Activated CD8-positive, alpha-beta memory T cell treated with anti-CD3 and anti-CD28 coated beads, Interleukin-2, amount 50 U/mL, for 24 hours (primary cell): Measurements from ENCODE around the gene SUSD6.
"Not testable (repeated sequence)": the region's sequence is repeated elsewhere in the genome, so short reads cannot be mapped to it uniquely, and the experiment has no call there.

Experiments
- DNase-seq: peaks from one replicate; pipeline ENCODE4 v3.0.0-alpha.2; 2020; ENCODE audit errors: extremely low read depth

The SUSD6 gene

DNA sequence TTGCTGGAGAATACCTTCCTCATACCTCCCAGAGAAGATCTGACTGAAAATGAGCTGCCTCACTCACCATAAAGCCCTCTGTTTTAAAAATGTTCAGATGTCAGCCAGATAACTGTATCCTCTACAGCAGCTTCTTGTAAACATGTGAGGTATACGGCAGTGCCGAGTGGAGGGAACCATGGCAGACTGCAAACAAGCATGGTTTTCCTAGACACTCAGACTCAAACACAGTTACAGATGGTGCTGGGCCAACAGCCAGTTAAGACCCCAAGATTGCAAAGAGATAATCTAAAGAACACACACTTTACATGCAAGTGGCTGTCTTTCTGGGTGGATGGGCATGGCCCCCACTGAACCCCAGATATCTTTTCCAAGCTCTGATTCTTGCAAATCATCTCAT lies 20.1 kb upstream of the SUSD6 start:
- no peak for DNase-seq

DNA sequence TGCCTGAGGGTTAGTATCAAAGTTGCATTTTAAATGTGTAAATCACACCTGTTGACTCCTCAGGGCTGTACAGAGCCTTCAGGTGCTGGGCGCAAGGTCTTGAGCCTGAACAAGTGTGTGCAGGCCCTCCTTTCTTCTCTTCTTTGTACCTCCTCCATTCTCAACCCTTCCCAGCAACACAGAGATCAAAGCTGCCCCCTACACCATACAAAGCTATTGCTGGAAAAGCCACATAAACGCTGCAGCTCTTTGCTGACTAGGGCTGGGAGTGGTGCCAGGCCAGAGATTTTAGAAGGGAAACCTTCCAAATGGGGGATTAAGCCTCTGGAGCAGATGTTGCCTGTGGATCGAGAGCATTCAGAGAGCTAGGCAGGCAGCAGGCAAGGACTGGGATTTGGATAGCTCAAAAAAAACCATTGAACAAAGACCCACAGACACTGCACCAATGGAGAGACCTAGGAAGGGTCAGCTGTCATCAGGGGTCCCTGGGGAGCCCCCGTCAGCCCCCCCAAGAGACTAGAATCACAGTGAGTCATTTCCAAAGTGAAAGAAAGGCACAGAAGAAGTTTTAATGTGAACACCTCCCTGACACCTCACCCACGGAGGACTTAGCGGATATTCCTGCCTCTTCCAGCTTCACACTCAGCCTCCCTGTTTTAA lies 18.2 kb upstream of the SUSD6 start:
- no peak for DNase-seq

DNA sequence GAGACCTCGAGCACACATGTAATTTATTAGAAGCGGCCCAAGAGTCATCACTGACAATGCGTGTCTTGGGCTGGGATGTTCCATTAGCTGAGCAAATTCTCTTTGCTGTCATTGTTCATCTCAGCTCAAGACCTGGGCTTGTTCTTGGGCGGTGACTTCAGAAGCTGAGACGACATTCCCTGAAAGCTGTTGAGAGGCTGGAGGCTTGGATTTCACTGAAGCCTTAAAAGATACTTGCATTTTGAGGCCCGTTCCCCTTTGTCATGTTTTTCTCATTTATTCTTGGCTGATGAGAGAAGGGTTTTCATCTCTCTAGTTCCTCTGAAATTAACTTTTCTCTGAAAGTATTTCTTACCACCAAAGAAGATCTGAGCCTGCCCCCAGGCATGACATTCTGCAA lies 16.6 kb upstream of the SUSD6 start:
- DNase-seq, result no peak

DNA sequence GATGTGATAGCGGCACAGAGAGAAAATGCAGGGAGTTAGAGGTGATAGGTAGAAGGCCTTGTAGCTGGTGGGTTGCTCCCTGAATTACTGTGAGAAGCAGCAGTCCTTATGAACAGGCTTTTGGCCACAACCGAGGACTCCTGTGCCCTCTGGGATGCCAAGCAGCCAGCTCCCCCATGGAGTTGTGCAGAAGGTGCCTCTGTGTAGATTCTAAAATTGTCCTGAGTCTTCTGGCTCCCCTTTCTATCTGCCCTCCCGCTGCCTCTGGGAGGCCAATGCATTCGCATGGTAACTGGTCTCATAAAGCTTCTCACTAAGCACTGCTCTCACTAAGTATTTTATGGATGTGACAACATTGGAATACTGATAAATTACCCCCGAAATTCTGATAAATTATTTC lies 16.1 kb upstream of the SUSD6 start:
- no peak for DNase-seq

DNA sequence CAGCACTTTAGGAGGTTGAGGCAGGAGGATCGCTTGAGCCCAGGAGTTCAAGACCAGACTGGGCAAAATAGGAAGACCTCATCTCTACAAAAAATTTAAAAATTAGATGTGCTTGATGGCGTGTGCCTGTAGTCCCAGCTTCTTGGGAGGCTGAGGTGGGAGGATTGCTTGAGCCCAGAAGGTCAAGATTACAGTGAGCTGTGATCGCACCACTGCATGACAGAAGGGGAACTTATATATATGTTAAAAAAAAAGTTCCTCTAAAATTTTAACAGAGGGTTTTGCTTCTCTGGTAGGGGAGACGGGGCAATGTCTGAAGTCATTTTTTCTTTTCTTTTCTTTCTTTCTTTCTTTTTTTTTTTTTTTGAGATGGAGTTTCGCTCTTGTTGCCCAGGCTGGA lies 12.0 kb upstream of the SUSD6 start:
- DNase-seq, result not testable (repeated sequence)

DNA sequence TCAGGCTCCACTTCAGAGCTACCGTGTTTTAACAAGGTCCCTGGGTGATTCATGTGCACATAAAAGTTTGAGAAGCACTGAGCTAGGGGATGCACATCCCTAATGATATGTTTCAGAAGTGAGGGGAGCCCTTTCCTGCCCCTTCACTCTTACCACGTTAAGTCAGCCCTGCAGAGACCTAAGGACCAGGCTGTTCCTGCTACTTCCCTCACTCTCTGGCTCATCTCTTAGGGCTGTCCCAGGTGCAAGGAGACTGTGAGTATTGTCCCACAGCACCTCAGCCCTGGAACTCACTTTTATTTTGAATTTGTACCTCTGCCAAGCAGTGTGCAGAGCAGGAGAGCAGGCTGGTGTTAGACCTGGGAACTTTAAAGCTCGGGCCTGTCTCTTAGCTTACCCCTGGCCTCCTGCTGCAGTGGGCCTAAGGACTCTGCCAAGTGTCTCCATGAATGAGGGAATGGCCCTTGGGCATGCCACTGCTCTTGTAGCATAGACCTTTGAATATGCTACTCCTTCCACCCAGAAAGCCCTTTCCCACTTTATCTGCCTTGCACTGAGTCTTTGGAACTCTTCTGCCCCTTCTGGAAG lies 11.0 kb upstream of the SUSD6 start:
- DNase-seq, result no peak

DNA sequence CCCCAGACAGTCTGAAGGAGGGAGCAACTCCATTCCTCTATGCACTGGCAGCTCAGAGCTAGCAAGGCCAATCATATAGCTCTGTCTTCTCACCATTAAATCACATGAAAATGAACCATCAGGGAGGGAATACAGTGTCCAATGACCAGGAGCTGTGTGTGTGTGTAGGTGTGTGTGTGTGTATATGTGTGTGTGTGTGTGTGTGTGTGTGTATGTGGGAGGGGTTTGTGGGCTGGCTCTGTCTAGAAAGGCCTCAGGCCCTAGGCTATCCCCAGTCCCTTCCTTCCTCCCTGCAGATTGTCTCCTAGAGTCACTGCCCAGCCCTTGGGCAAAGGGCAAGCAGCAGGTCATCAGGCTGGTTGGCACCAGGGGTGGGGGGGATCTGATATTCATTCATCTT lies 5.7 kb upstream of the SUSD6 start:
- no peak for DNase-seq

DNA sequence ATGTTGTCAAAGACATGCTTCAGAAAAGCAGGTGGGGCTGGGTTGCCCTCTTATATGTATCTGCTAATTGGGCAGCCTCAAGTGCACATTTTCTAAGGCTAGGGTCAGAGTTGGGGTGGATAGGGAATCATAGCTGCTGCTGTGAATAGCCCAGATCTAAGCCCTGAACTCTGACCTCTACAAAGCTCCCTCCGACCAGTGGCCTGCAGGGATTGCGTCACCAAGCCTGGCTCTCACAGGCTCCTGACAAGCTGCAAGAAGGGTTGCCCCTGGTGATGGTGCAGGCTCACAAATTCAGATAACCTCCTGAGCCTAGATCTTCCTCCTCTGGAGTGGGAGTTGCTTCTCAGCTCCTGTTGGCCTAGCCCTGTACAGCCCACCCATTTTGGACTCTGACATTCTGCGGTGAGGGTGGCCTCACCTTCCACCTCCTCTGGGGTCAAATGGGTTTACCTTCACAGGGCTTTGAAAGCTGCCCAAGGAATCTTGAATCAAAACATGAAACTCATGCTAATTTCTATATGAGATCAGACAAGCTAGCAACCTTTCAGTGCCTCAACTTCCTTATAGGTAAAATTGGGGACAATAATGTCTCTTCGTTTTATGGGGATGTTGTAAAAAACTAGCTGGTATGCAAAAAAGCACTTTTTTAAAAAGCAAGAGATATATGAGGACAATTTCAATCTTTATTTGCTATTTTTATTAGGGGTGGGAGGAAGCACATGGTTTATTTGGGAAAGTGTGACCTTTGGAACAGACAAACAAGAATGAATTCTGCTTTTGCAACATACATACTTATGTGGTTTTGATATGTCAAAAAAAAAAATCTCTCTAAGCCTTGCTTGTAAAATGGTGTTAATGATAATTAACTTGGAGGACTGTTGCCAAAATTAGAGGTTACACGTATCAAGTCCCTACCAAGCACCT lies 4.9 kb upstream of the SUSD6 start:
- no peak for DNase-seq

DNA sequence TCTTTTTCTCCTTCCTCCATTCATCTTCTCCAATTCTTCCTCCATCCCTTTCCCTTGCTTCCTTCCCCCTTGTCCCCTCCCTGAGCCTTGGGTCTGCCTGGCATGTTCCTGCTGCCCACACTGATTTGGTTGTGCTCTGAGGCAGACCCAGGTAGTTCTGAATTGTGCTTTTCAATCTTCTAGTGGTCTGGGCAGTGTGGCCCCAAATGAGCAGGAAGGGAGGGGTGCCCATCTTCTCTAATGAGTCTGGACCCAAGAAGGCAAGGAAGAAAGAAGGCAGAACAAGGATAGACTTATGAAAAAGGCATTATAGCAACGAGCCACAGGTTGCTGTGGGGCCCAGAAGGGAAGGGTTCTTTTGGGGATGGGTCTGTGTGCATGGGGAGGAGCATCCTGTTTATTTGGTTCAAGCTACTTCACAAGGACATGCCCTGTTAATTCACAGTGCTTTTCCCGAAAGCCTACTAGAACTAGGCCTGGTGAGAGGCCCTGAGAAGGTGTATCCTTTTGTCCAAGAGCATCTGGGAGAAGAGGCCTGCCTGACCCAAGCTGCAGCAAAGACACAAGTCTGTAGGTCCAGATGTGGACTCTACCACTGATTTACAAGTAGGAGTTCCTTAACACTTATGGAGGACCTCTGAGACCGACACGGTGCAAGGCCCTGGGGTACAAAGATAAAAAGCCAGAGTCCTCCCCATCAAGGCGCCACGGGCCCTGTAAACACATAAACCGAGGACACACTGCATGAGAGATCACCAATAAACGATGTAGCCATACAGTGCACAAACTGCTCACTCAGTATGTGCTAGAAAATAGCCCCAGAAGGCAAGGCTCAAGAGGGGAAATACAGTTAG lies 1.1 kb upstream of the SUSD6 start:
- no peak for DNase-seq

DNA sequence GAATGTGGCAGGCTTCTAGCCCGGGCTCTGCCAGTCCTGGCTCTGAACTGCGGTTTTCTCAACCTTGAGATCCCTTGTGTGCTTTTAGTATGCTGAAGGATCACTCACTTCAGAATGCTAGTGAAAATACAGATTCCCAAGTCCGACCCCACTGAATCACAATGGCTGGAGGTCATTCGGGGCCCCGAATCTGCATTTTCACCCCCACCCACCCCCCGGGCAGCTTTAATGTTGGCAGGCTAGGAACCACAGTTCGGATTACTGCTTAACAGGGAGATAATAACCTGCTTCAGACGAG lies 573 bp upstream of the SUSD6 start:
- no peak for DNase-seq

DNA sequence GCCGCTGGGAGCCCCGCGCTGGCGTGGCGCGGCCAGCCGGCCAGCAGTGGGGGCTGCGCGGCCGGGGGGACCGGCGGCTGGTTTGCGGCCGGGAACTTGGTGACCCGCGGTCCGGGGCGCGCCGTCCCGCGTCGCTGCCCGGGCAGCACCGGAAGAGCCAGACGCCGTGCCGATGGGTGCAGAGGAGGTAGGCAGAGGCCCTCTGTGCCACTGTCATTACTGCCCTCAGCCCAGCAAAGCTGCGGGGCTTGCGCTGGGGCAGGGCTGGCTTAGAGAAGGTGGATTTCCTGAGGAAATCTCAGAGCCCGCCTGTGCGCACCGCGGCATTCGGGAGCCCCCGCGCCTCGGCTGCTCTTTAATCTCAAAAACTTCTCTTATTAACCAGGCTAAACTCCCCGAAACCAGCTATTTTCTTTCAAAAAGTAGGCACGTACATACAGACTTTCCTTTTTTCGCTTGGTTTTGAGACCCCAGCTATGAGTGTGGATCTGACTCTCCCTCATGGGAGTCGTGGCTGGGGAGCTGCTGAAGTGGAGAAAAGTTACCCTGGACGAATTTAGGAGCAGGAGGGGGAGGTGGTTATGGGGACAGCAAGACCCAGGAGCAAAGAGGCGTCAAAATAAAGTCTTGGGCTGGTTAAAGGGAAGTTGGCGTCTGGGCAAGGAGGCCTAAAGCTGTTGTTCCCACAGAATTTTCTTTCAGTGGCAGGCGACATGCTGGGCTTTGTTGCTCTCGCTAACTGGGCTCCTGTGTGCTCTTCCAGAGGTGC lies 802 bp downstream of the SUSD6 start:
- no peak for DNase-seq

DNA sequence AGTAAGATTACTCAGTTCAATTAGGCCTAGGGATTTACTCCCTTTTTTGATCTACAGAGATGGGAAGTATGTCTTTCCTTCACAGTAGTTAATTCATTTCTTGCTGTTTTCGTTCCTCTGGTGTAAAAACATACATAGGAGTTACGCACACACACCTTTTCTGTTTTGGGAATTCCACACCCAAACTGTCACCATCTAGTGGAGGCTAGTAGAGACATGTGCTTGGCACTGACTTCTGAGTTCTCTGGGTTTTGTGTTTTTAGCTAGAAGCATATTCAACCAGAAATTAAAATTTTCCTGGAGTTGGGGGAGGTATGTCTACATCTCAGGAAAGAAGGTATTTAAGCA lies 1.4 kb downstream of the SUSD6 start:
- DNase-seq, result no peak

DNA sequence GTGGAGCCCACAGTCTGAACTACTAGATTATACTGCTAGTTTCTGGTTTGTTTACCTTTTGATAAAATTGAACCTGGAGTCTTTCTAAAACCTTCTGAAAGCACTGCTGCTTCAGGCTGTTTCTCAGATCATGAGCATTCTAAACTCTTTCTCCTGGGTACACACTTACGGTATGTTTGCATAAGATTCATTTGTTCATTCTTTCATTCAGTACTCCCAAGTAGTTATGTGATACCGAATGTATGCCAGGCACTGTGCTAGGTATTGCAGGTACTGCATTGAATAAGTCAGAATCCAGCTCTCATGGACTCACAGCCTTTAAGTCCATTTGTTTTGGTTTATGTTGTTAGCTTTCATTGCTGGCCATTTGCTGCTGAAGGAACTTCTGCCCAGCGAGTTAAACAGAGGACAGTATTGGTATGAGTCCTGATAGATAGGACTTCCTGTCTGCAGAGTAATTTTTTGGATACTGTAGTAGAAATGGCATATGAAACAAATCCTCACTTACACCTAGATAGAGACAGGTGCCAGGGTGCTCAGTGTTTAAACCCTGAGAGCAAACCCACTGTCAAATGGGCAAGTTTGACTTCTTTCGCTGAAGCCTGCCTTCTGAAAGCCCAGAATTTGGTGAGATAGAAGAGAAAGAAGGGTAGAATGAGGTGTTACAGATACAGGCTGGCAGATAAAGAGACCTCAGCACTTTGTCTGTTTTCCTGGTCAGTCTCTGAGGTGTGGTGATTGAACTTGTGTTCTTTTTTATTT lies 2.1 kb downstream of the SUSD6 start:
- DNase-seq, result no peak

DNA sequence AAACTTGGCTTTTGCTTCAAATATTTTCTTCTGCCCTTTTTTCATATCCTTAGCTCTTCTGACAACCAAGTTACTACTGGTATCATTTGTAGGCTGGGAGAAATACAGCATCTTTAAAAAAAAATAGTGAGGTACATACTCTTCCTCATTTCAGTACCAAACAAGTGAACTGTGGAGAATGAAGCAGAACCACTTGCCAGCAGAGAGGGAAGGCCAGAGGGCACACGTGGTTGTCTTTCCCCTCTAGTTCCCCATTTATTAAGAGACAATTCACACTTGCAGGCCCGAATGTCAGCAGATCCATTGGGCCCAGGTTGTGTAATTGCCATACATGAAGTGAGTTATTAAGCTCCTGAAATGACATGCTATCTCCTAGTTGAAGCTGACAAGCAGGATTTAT lies 3.2 kb downstream of the SUSD6 start:
- DNase-seq, result no peak

DNA sequence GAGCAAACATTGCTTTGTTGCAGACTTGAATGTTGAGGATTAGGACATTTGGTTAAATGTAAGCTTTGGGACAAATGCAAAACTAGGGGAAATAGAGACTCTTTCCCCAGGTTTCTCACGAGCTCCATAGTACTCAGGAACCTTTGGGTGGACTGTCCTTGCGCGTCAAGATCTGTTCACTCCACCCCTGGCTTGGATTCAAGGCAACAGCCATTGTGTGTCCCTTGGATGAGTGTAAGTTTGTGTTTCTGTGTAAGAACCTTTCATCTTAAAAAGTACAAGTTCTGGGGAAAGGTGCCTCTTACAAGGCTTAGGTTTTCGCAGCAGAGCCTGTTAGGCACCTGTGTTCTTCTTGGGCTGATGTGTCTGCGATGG lies 3.7 kb downstream of the SUSD6 start:
- no peak for DNase-seq

DNA sequence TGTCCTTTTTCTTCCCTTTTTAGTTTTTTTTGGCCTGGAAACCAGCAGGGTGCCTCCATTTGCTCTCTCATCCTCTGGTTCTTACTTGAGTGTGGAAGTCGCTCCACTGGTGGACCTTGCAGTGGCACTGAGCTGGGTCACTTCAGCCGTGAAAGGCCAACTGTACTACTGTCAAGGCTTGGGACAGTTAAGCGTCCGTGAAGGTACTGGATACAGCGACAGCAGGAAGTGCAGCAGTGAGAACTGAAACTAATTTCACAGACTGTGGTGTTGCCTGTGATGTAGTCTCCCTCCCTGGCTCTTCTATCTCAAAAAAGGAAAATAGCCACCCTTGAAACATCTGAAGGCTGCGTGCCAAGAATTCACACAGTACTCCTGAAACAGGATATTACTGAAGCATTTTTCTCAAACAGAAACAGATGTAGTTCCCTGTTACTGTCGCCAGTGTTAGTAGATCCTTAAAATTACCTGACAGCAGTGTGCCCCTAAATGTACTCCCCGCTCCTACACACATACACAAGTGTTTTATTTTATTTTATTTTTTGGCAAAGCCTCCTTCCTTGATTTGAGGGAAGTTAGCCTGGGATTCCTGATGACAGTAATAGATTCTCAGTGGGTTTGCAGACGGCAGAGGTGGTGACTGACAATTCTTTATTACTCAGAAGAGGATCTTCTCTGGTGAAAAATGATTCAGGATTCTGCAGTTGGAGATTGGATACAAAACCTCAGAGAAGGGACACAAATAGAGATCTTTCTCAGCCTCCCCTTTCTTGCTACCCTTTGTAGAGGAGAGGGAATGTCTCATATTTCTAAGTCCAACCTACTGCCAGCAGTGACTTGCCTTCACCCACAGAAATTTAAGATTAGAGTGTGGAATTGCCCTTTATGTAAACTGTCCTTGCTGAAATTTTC lies 4.4 kb downstream of the SUSD6 start:
- DNase-seq, result no peak

DNA sequence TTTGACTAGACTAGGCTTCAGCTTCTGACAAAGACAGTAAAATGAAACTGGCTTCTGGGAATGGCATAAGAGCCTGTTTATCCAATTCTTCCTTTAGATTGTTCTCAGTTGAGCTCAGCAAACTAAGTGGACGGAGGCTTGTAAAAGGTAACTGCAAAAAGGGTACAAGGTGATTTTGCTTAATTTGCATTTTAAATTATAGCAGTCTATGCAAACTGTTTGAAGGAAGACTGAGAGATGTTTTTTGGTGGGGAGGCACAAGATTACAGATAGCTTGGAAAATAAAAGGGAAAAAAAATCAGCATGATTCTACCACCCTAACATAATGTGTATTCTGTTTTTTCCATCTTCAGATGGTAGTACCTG lies 5.0 kb downstream of the SUSD6 start:
- DNase-seq, result no peak

DNA sequence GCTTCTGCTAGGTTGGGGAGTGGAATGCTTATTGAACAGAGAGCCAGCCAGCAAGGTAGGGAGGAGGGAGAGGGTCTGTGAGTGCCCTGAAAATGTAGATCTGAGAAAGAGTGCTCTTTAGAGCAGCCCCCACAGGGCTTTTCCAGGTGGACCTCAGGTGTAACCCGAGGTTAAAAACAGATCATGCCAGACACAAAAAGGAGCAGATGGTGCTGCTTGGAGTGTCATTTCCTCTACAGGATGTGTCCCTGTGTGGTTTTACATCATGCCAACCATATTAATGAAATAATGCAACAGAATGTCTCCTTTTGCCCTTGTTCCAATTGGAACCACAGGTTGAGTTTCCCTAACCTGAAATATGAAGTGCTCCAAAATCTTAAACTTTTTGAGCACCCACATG lies 6.4 kb downstream of the SUSD6 start:
- no peak for DNase-seq

DNA sequence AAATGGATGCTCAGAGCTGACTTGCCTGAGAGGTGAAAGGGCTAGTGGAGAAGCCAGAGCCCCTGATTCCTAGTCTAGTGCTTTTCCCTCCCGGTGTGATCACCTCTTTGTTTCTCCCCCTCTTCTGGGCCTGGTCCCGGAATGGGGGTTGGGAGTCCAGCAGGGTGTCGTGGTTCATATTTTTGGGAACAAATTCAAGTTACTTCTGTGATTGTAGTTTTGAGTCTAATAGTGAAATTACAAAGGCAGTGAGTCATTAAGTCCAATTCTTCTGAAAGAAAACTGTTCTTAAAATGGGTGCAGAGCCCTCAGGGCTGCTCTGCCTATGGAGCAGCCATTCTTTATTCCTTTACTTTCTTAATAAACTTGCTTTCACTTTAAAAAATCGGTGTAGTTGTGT lies 7.6 kb downstream of the SUSD6 start:
- DNase-seq, result no peak

DNA sequence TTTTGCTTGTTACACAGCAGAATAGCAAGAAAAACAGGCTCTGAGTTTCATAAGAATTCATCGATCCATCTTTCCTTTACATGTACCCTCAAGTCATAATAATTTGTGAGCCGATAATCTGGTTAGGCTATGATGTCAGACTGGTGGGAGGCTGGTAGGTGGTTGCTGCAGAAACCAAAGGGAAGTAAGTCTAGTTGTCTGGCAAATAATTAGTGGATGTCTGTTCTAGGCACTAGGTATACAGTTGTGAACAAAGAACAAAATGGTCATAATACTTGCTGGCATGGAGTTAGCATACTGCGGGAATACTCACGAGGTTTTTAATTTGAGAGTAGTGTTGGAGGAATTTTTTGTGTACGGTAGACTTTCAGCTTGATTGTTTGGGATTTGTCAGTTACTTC lies 8.8 kb downstream of the SUSD6 start:
- no peak for DNase-seq
